K562 (cell line): ENCODE data around the gene PRKD2. TPM values are rescaled to one million over a fixed set of nuclear protein-coding genes. Genes with fewer than 3 reads are reported as not detected.

Experiments used
- BRCA1 ChIP-seq, 2 experiments: fragments of 450-650 bp in 1 of 2; sonication (generic) in 1 of 2; formaldehyde crosslinking in 1 of 2; IDR thresholded peaks; 2 replicates each; pipeline versions ENCODE4 v1.5.0 to v1.6.1; 2017 to 2020; ENCODE audit warnings: mild to moderate bottlenecking in 1 of 2, missing genetic modification reagents in 1 of 2
- CBX1 ChIP-seq: sonication (generic); IDR thresholded peaks from 2 replicates; pipeline ENCODE4 v1.6.1; 2016; ENCODE audit warnings: antibody characterized with exemption, low read depth, mild to moderate bottlenecking
- GABPB2 ChIP-seq: fragments of 250-450 bp; sonication (Bioruptor Pico); conservative IDR thresholded peaks from 2 replicates; pipeline ENCODE4 v1.5.1; 2021; ENCODE audit warnings: mild to moderate bottlenecking
- HNRNPK ChIP-seq: fragments of 200-400 bp; formaldehyde crosslinking; IDR thresholded peaks from one replicate; pipeline ENCODE4 v1.6.1; 2018; ENCODE audit warnings: mild to moderate bottlenecking, low read depth, low read length; ENCODE audit not compliant: poor library complexity, severe bottlenecking
- HNRNPLL ChIP-seq: fragments of 200-400 bp; formaldehyde crosslinking; IDR thresholded peaks from 2 replicates; pipeline ENCODE4 v1.6.1; 2017; ENCODE audit warnings: low read length, low read depth, mild to moderate bottlenecking; ENCODE audit not compliant: poor library complexity, severe bottlenecking
- KLF13 ChIP-seq: fragments of 450-650 bp; IDR thresholded peaks from 2 replicates; pipeline ENCODE4 v1.6.1; 2016; ENCODE audit warnings: missing genetic modification characterization, low read depth, mild to moderate bottlenecking, missing compliant biosample characterization, moderate library complexity, borderline replicate concordance
- MLLT1 ChIP-seq, 2 experiments: fragments of 450-650 bp; IDR thresholded peaks; 2 replicates each; pipeline ENCODE4 v1.6.1; 2016
- NELFE ChIP-seq: IDR thresholded peaks from 2 replicates; pipeline ENCODE4 v1.6.1; 2011; ENCODE audit warnings: mild to moderate bottlenecking; ENCODE audit not compliant: insufficient read depth, insufficient read length
- NR2C1 ChIP-seq, 2 experiments: fragments of 450-650 bp; IDR thresholded peaks; 2 replicates each; pipeline ENCODE4 v1.6.1; 2017; ENCODE audit warnings: mild to moderate bottlenecking in 2 of 2, antibody characterized with exemption in 1 of 2, inconsistent platforms in 1 of 2, missing compliant biosample characterization in 1 of 2, missing genetic modification characterization in 1 of 2
- RBBP5 ChIP-seq: fragments of 200-600 bp; sonication (generic); IDR thresholded peaks from 2 replicates; pipeline ENCODE4 v1.6.1; 2012; ENCODE audit warnings: borderline replicate concordance, mild to moderate bottlenecking, low read length, control low read depth, inconsistent platforms; ENCODE audit not compliant: insufficient read depth, poor library complexity, severe bottlenecking
- RUNX1 ChIP-seq: sonication (generic); IDR thresholded peaks from 2 replicates; pipeline ENCODE4 v1.6.1; 2016; ENCODE audit warnings: antibody characterized with exemption, low read depth
- SMAD1 ChIP-seq: fragments of 150-350 bp; IDR thresholded peaks from 2 replicates; pipeline ENCODE4 v1.6.1; 2014; ENCODE audit warnings: low read length, low read depth; ENCODE audit not compliant: partially characterized antibody
- SPI1 ChIP-seq: IDR thresholded peaks from 2 replicates; pipeline ENCODE4 v1.6.1; 2011; ENCODE audit warnings: low read depth, low read length, control low read depth, borderline replicate concordance
- TFAM ChIP-seq: fragments of 250-450 bp; sonication (Bioruptor Pico); conservative IDR thresholded peaks from 2 replicates; pipeline ENCODE4 v1.5.0; 2021; ENCODE audit warnings: mild to moderate bottlenecking, moderate library complexity
- U2AF1 ChIP-seq: fragments of 200-400 bp; formaldehyde crosslinking; optimal IDR thresholded peaks from 2 replicates; pipeline ENCODE3; 2017; ENCODE audit warnings: mild to moderate bottlenecking, low read depth, low read length, moderate library complexity
- ZBED1 ChIP-seq: IDR thresholded peaks from 2 replicates; pipeline ENCODE4 v1.6.1; 2014
- ZNF133 ChIP-seq: fragments of 250-450 bp; sonication (Bioruptor Pico); IDR thresholded peaks from 2 replicates; pipeline ENCODE4 v1.4.0; 2020; ENCODE audit warnings: mild to moderate bottlenecking
- ZNF184 ChIP-seq: sonication (generic); formaldehyde crosslinking; IDR thresholded peaks from 2 replicates; pipeline ENCODE4 v1.5.0; 2020; ENCODE audit warnings: missing genetic modification reagents
- ZNF444 ChIP-seq: fragments of 250-450 bp; sonication (Bioruptor Pico); IDR thresholded peaks from 2 replicates; pipeline ENCODE4 v1.4.0; 2020; ENCODE audit warnings: mild to moderate bottlenecking, moderate library complexity
- ZNF589 ChIP-seq: fragments of 200-800 bp; sonication (Bioruptor generic); IDR thresholded peaks from 2 replicates; pipeline ENCODE4 v1.6.1; 2016; ENCODE audit warnings: low read depth, missing genetic modification characterization, missing compliant biosample characterization
- polyA plus RNA-seq, 8 experiments: library from polyadenylated mRNA; depleted of rRNA in 4 of 8; stranded (reverse) in 5 of 8; unstranded in 3 of 8; fragments of >200 nt; fragmentation: Nextera tagmentation in 2 of 8; fragmentation: Illumina TruSeq in 1 of 8; extraction: Ambion mirVana in 2 of 8; extraction: Trizol in 1 of 8; gene quantifications; 2 replicates each; pipeline versions ENCODE4 v1.2.1 to v1.2.3, GENCODE V29; 2011 to 2014; ENCODE audit warnings: inconsistent platforms in 1 of 8, missing spikeins in 1 of 8
- total RNA-seq, 7 experiments: library from RNA; depleted of rRNA in 6 of 7; stranded (reverse); fragments of >200 nt in 6 of 7; fragmentation: Illumina TruSeq in 2 of 7; extraction: Trizol in 2 of 7; gene quantifications; 2 replicates each; pipeline versions ENCODE4 v1.2.1 to v1.2.3, GENCODE V29; 2011 to 2021; ENCODE audit warnings: low replicate concordance in 1 of 7
- TF ChIP-seq, protein P1 (sequence below): sonication (generic); formaldehyde crosslinking; IDR thresholded peaks from 2 replicates; pipeline ENCODE4 v1.9.0; 2022; ENCODE audit warnings: mild to moderate bottlenecking, missing genetic modification reagents
- TF ChIP-seq, protein P2 (sequence below): fragments of 200-800 bp; sonication (Bioruptor generic); IDR thresholded peaks from 2 replicates; pipeline ENCODE4 v1.6.1; 2016; ENCODE audit warnings: missing genetic modification characterization, missing compliant biosample characterization

The PRKD2 gene
- total and polyA plus RNA-seq, 9 of the 15 experiments (the other 6 are each of a cell fraction or from before 2014, with no cell fraction given), result 1.8 to 60.0 (median 15.0) TPM

DNA sequence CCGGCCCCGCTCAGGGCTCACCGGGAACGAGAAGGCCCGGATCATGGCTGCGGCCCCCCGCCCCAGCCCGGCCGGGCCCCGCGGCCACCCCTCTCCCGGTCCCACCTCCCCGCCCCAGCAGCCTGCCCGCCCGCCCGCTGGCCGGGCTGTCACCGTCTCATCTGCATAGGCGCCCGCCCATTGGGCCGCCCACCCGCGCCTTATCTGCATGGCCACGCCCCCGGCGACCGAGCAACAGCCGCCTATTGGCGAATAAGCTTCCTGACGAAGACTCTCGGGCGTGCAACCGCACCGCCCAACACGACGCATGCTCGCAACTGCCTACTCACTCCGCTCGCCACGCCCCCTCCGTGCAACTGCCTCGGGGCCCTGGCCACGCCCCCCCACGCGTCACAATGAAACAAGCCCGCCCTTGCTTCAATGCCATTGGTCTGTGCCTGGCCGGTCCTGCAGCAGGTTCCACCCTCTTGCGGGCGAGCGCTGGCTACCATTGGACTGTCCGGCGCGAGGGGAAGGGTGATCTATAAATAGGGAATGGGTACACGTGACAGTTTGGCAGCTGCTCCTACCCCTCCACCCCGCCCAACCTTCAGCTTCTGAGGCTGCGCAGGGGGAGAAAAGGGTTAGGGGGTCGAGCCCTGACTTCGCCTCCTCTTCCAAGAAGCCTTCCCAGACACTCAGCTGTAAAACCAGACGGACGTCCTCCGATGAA, 55.7 kb downstream of the PRKD2 start, which contains the start of gene DACT3 (continued):
- TF ChIP-seq MLLT1 (IDR thresholded peaks at IDR 0.05) (no peak), HNRNPLL (peak; percentile 22), ZBED1 (no peak), NR2C1 (IDR thresholded peaks at IDR 0.05) (no peak), NR2C1 (tag; IDR thresholded peaks at IDR 0.05) (no peak), RBBP5 (no peak), CBX1 (no peak), HNRNPK (no peak), ZNF184 (no peak), ZNF133 (CRISPR knock-in tag) (no peak), SPI1 (no peak), SMAD1 (no peak), RUNX1 (no peak), ZNF444 (CRISPR knock-in tag) (no peak), ZNF589 (CRISPR knock-in tag) (no peak), NELFE (no peak), GABPB2 (CRISPR knock-in tag) (no peak), BRCA1 (IDR thresholded peaks at IDR 0.05) (no peak), BRCA1 (CRISPR knock-in tag; IDR thresholded peaks at IDR 0.05) (no peak), U2AF1 (no peak), TFAM (CRISPR knock-in tag) (no peak), KLF13 (tag) (peak; percentile 76; the same call in 1 of the 2 replicates)
- TF ChIP-seq, protein P1, sequence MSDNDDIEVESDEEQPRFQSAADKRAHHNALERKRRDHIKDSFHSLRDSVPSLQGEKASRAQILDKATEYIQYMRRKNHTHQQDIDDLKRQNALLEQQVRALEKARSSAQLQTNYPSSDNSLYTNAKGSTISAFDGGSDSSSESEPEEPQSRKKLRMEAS (CRISPR knock-in tag), result peak; percentile 90
- TF ChIP-seq, protein P2, sequence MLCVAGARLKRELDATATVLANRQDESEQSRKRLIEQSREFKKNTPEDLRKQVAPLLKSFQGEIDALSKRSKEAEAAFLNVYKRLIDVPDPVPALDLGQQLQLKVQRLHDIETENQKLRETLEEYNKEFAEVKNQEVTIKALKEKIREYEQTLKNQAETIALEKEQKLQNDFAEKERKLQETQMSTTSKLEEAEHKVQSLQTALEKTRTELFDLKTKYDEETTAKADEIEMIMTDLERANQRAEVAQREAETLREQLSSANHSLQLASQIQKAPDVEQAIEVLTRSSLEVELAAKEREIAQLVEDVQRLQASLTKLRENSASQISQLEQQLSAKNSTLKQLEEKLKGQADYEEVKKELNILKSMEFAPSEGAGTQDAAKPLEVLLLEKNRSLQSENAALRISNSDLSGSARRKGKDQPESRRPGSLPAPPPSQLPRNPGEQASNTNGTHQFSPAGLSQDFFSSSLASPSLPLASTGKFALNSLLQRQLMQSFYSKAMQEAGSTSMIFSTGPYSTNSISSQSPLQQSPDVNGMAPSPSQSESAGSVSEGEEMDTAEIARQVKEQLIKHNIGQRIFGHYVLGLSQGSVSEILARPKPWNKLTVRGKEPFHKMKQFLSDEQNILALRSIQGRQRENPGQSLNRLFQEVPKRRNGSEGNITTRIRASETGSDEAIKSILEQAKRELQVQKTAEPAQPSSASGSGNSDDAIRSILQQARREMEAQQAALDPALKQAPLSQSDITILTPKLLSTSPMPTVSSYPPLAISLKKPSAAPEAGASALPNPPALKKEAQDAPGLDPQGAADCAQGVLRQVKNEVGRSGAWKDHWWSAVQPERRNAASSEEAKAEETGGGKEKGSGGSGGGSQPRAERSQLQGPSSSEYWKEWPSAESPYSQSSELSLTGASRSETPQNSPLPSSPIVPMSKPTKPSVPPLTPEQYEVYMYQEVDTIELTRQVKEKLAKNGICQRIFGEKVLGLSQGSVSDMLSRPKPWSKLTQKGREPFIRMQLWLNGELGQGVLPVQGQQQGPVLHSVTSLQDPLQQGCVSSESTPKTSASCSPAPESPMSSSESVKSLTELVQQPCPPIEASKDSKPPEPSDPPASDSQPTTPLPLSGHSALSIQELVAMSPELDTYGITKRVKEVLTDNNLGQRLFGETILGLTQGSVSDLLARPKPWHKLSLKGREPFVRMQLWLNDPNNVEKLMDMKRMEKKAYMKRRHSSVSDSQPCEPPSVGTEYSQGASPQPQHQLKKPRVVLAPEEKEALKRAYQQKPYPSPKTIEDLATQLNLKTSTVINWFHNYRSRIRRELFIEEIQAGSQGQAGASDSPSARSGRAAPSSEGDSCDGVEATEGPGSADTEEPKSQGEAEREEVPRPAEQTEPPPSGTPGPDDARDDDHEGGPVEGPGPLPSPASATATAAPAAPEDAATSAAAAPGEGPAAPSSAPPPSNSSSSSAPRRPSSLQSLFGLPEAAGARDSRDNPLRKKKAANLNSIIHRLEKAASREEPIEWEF (CRISPR knock-in tag), result no peak
